Mesendoderm (in vitro differentiated cells): ENCODE results near the gene TNFRSF11A.

Experiments
- DNase-seq: peaks from one replicate; pipeline ENCODE4 v3.0.0; 2013
- H2AK5ac ChIP-seq: 2 replicates; pipeline ENCODE4 v1.6.1; 2013; ENCODE audit warnings: low read length, inconsistent platforms
- H2BK120ac ChIP-seq: 2 replicates; pipeline ENCODE4 v1.6.1; 2013; ENCODE audit warnings: low read depth, mild to moderate bottlenecking, low read length, moderate library complexity, mixed read lengths
- H2BK15ac ChIP-seq: replicated peaks from 2 replicates; pipeline ENCODE4 v1.6.1; 2013; ENCODE audit warnings: low read depth, mild to moderate bottlenecking, moderate library complexity
- H2BK5ac ChIP-seq: 2 replicates; pipeline ENCODE4 v1.6.1; 2013; ENCODE audit warnings: low read length, inconsistent platforms
- H3K18ac ChIP-seq: 2 replicates; pipeline ENCODE4 v1.6.1; 2013; ENCODE audit warnings: mild to moderate bottlenecking, low read length, mixed read lengths
- H3K23ac ChIP-seq: one replicate; pipeline ENCODE4 v1.6.1; 2013; ENCODE audit warnings: low read length
- H3K27ac ChIP-seq: 2 replicates; pipeline ENCODE4 v1.5.1; 2013; ENCODE audit warnings: low read depth, mild to moderate bottlenecking, inconsistent platforms, low read length, moderate library complexity
- H3K27me3 ChIP-seq: 2 replicates; pipeline ENCODE4 v1.6.1; 2013; ENCODE audit warnings: low read length, control low read depth, mild to moderate bottlenecking, inconsistent platforms; ENCODE audit not compliant: insufficient read depth, poor library complexity
- H3K36me3 ChIP-seq: 2 replicates; pipeline ENCODE4 v1.6.1; 2013; ENCODE audit warnings: low read length, inconsistent platforms; ENCODE audit not compliant: control insufficient read depth, insufficient read depth
- H3K4ac ChIP-seq: one replicate; pipeline ENCODE4 v1.6.1; 2013; ENCODE audit warnings: low read depth, mild to moderate bottlenecking, low read length, moderate library complexity
- H3K4me1 ChIP-seq: 2 replicates; pipeline ENCODE4 v1.6.1; 2013; ENCODE audit warnings: low read depth, low read length, inconsistent platforms; ENCODE audit not compliant: control insufficient read depth
- H3K4me2 ChIP-seq: 2 replicates; pipeline ENCODE4 v1.6.1; 2013; ENCODE audit warnings: low read length
- H3K4me3 ChIP-seq: 2 replicates; pipeline ENCODE4 v1.5.1; 2013; ENCODE audit warnings: mild to moderate bottlenecking, low read length
- H3K56ac ChIP-seq: one replicate; pipeline ENCODE4 v1.6.1; 2013; ENCODE audit warnings: low read length
- H3K79me1 ChIP-seq: 2 replicates; pipeline ENCODE4 v1.6.1; 2013; ENCODE audit warnings: low read length, inconsistent platforms
- H3K79me2 ChIP-seq: 2 replicates; pipeline ENCODE4 v1.6.1; 2013; ENCODE audit warnings: mild to moderate bottlenecking, low read length; ENCODE audit not compliant: control insufficient read depth, insufficient read depth
- H3K9ac ChIP-seq: 2 replicates; pipeline ENCODE4 v1.6.1; 2013; ENCODE audit warnings: low read length, inconsistent platforms
- H4K5ac ChIP-seq: one replicate; pipeline ENCODE4 v1.6.1; 2013; ENCODE audit warnings: low read length
- H4K8ac ChIP-seq: one replicate; pipeline ENCODE4 v1.6.1; 2013; ENCODE audit warnings: low read depth, mild to moderate bottlenecking, control low read depth, low read length, moderate library complexity
- WGBS: extraction: QIAGEN DNeasy Blood & Tissue Kit; methylation state at CpG from one replicate; pipeline ENCODE4 v1.1.7; 2013; ENCODE audit warnings: low lambda C conversion rate, missing lambda C conversion rate; ENCODE audit not compliant: insufficient coverage; ENCODE audit errors: extremely low coverage; 5-methylcytosine and 5-hydroxymethylcytosine counted together

The TNFRSF11A gene

DNA sequence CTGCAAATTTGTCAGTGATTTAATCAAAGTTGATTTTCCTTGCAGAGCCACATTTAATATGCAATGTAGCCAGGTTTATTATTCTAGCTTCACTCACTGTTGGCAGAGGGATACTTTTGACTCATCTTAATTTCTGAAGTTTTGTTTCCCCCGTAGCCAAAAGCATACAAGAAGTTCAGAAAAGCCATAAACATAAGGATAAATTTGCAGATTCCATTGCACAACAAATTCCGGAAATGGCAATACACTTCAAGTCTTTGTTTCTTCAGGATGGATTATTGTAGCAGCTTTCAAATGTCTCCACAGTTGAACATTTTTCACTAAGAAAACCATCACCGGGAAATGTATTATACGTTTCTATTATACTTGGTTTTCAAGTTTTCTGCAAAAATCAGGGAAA, 109.7 kb downstream of the TNFRSF11A start:
- Histone ChIP-seq H3K4ac (no peak overlapping the region), H4K5ac (no peak overlapping the region), H3K27me3 (no peaks in the 10 kb centered on the region), H2BK120ac (no peak overlapping the region), H2BK5ac (no peak overlapping the region), H3K36me3 (no peaks in the 10 kb centered on the region), H3K4me2 (no peak overlapping the region), H3K4me3 (no peak overlapping the region), H2BK15ac (no peak overlapping the region), H2AK5ac (no peak overlapping the region), H3K9ac (no peak overlapping the region), H4K8ac (no peak overlapping the region), H3K18ac (no peak overlapping the region), H3K23ac (no peak overlapping the region), H3K27ac (no peak overlapping the region), H3K56ac (no peak overlapping the region), H3K79me1 (no peaks in the 10 kb centered on the region), H3K79me2 (no peaks in the 10 kb centered on the region), H3K4me1 (no peaks in the 10 kb centered on the region)
- no peak for DNase-seq
- WGBS: no CpG with 5 or more reads among the region's 4 CpGs

DNA sequence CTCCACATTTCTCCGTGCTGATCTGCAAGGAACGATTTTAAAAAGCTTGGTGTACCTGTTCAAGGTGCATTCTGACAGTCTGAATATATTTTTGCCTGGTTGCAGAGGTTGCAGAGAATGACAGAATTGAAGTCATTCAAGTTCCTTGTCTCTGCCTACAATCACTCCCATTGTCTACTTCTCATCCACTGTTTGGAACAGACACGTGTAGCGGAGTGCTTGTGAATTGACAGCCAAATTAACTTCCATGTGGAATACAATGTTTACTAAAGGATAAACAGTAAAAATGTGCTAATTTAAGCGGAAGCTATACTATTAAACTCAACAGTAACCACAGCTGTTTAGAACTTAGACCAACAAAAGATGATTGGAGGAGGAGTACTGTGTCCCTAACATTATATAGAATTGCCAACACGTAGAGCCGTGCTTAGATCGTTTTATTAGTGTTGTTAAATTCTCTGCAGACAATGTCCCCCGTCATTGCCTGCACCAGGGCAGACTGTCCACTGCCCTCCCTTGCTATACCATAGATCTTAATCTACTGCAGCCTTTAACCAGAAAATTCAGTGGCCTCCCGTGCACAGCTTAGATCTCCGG, 110.4 kb downstream of the TNFRSF11A start:
- Histone ChIP-seq H3K27me3 (no peaks in the 10 kb centered on the region), H3K9ac (no peak overlapping the region)
- no CpG with 5 or more reads among the region's 11 CpGs for whole genome bisulfite sequencing

DNA sequence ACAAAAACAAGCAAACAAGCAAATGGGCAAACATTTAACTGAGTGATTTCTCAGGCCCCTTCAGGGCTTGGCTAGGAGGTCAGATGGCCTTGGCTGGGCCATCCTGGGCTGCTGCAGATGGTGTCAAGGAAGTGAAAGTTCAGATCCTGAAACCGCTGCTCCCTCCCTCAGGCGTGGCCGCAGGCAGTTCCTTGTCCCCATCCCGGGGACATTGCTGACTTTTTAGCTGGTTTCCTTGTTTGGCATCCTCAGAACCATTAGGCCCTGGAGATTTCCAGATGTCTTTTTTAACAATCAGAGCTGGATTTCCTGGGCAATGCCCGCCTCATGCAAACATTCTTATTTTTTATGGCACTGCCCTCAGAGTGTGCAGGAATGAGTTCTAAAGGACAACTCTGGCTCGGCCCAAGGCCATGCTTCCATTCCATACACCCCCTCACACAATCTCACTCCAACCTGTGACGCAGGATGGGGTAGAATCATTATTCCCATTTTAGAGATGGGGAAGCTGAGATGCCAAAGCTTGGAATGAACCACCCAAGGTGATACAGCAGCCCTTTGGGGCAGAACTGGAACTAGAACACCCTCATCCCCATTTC, 111.6 kb downstream of the TNFRSF11A start:
- no peak overlapping the region for H3K4ac ChIP-seq
- H2BK120ac ChIP-seq: no peak overlapping the region
- H3K27ac ChIP-seq: no peak overlapping the region
- H3K79me1 ChIP-seq: no peaks in the 10 kb centered on the region
- no peak overlapping the region for H2BK5ac ChIP-seq
- no peak for DNase-seq
- no peaks in the 10 kb centered on the region for H3K36me3 ChIP-seq
- H3K18ac ChIP-seq: no peak overlapping the region
- no CpG with 5 or more reads among the region's 7 CpGs for WGBS
- no peak overlapping the region for H3K56ac ChIP-seq
- no peak overlapping the region for H3K4me3 ChIP-seq
- no peaks in the 10 kb centered on the region for H3K4me1 ChIP-seq
- H3K9ac ChIP-seq: no peak overlapping the region
- no peak overlapping the region for H4K5ac ChIP-seq
- no peaks in the 10 kb centered on the region for H3K79me2 ChIP-seq
- H2AK5ac ChIP-seq: no peak overlapping the region
- no peak overlapping the region for H3K23ac ChIP-seq
- H3K4me2 ChIP-seq: no peak overlapping the region
- no peak overlapping the region for H2BK15ac ChIP-seq
- no peak overlapping the region for H4K8ac ChIP-seq
- no peaks in the 10 kb centered on the region for H3K27me3 ChIP-seq

More for the DNA sequence above, 110.4 kb downstream of the TNFRSF11A start:
- Histone ChIP-seq H3K18ac (no peak overlapping the region), H2AK5ac (no peak overlapping the region), H4K5ac (no peak overlapping the region), H3K79me1 (no peaks in the 10 kb centered on the region), H2BK5ac (no peak overlapping the region), H3K23ac (no peak overlapping the region), H2BK15ac (no peak overlapping the region), H3K56ac (no peak overlapping the region), H3K4me1 (no peaks in the 10 kb centered on the region), H3K79me2 (no peaks in the 10 kb centered on the region), H3K4ac (no peak overlapping the region), H2BK120ac (no peak overlapping the region), H3K27ac (no peak overlapping the region), H4K8ac (no peak overlapping the region), H3K36me3 (no peaks in the 10 kb centered on the region), H3K4me3 (no peak overlapping the region), H3K4me2 (no peak overlapping the region)
- DNase-seq: no peak

DNA sequence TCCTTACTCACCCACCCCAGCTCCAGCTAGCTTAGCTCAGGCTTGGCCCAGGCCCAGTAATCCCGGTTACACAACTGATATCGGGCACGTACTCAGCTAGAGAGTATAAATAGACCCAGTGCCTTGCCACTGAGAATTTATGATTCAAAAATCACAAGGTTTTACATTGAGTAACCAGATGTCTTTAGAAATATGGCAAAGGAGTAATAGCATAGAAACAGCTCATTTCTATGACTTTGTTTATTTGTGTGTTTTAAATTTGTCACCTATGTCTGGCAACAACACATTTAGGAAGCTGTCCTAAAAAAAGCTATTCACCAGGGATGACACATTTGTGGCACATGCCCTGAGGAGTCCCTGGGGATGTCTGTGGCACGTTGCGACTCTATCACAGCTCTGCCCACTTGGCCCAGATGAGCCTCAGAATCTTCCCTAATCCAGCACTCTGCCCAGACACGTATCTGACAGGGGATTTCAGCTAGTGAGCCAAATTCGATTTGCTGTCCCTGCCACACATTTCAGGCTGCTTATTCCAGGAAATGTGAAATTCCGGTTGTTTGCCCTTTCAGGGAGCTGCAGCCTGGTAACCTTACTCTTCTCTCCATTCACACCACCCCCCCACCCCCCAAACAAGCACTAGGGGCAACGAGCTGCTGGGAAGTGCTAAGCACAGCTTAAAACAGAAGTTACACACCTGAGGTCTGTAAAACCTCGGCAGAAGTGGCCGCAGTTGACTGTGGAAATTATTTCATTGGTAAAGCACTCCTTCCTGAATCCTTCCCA, 112.3 kb downstream of the TNFRSF11A start:
- Histone ChIP-seq H3K9ac (no peak overlapping the region), H3K23ac (no peak overlapping the region), H3K56ac (no peak overlapping the region), H3K4me2 (no peak overlapping the region), H3K79me2 (no peaks in the 10 kb centered on the region), H4K5ac (no peak overlapping the region), H3K27me3 (no peaks in the 10 kb centered on the region), H2BK15ac (no peak overlapping the region), H4K8ac (no peak overlapping the region), H3K18ac (no peak overlapping the region), H2BK5ac (no peak overlapping the region), H3K36me3 (no peaks in the 10 kb centered on the region), H2BK120ac (no peak overlapping the region), H3K4ac (no peak overlapping the region), H3K4me3 (no peak overlapping the region), H3K4me1 (no peaks in the 10 kb centered on the region), H3K79me1 (no peaks in the 10 kb centered on the region), H2AK5ac (no peak overlapping the region), H3K27ac (no peak overlapping the region)
- DNase-seq: no peak
- no CpG with 5 or more reads among the region's 11 CpGs for WGBS

DNA sequence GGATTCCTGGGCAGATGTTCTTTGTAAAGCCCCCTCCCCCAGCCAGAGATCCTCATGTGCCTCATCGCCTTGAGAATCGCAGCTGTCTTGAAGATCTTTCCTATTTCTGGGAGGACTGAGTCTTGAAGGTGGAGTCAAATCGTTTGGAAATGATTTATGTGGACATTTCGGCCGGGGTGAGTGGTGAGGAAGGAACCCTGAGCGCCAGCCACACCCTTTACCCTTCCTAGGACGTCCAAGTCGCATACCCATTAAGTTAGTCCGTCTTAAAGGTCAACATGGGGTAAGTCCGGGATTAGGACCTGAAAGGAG, 112.9 kb downstream of the TNFRSF11A start:
- Histone ChIP-seq H3K23ac (no peak overlapping the region), H3K4me1 (no peaks in the 10 kb centered on the region), H4K5ac (no peak overlapping the region), H3K4me2 (no peak overlapping the region), H3K18ac (no peak overlapping the region), H3K79me2 (no peaks in the 10 kb centered on the region), H3K79me1 (no peaks in the 10 kb centered on the region), H2AK5ac (no peak overlapping the region), H2BK5ac (no peak overlapping the region), H3K27me3 (no peaks in the 10 kb centered on the region), H3K9ac (no peak overlapping the region), H4K8ac (no peak overlapping the region), H3K56ac (no peak overlapping the region), H3K4me3 (no peak overlapping the region), H2BK15ac (no peak overlapping the region), H3K4ac (no peak overlapping the region), H3K36me3 (no peaks in the 10 kb centered on the region), H3K27ac (no peak overlapping the region), H2BK120ac (no peak overlapping the region)
- no peak for DNase-seq
- WGBS: no CpG with 5 or more reads among the region's 10 CpGs
